Esophagus mucosa (tissue), 1 donor: ENCODE results near the gene ADAM33. TPM values are rescaled to one million over a fixed set of nuclear protein-coding genes. Genes with fewer than 3 reads are reported as not detected.
A peak's percentile ranks its signal among the peaks of the same experiment; 100 is the strongest.

Experiments used
- ATAC-seq: fragments of 200-7000 bp; cut with Tn5 transposase; one replicate; pipeline ENCODE4 v1.9.1; 2020
- total RNA-seq: library from RNA; stranded (reverse); gene quantifications from one replicate; pipeline ENCODE4 v1.2.4, GENCODE V29; 2023
- donor health status: DM: yes; HTN: yes; CAD: no.

The ADAM33 gene, protein sequence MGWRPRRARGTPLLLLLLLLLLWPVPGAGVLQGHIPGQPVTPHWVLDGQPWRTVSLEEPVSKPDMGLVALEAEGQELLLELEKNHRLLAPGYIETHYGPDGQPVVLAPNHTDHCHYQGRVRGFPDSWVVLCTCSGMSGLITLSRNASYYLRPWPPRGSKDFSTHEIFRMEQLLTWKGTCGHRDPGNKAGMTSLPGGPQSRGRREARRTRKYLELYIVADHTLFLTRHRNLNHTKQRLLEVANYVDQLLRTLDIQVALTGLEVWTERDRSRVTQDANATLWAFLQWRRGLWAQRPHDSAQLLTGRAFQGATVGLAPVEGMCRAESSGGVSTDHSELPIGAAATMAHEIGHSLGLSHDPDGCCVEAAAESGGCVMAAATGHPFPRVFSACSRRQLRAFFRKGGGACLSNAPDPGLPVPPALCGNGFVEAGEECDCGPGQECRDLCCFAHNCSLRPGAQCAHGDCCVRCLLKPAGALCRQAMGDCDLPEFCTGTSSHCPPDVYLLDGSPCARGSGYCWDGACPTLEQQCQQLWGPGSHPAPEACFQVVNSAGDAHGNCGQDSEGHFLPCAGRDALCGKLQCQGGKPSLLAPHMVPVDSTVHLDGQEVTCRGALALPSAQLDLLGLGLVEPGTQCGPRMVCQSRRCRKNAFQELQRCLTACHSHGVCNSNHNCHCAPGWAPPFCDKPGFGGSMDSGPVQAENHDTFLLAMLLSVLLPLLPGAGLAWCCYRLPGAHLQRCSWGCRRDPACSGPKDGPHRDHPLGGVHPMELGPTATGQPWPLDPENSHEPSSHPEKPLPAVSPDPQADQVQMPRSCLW
- total RNA-seq: 2.5 TPM

DNA sequence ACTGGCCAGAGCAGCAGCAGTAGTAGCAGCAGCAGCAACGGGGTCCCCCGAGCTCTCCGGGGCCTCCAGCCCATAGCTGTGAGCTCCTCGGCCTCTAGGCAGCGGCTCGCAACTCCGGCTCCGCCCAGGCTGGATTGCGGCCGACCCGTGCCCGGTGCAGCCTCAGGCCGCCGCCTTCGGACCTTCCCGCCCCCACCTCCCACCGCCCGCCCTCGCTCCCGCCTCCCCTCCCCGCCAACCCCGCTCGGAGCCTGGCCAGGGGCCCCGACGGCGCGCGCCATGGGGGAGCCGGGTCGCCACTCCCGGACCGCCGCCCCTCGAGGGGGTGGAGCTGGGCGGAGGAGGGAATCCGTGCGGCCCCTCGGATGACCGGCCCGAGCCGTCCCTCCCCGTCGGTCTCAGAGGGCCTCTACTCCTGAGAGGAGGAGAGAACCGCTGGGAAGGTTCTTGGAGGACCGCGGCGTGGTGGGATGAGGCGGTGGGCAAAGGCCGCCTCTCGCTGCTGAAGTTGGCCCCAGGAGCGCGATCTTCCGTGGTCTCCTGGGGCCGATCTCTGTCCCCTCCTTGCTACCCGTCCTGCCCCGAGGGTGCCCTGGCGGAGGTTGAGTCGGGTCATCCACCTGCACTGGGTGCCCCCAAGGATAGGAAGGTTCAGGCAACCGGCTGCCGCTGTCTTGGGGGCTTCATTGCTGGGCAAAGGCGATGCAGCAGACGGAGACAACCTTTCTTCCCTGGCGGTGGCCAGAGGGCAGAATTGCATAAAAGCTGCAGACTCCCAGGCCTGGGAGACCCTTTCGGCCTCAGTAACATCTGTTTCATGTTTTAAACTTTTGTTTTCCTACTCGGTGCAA is at the start of gene ADAM33:
ADAM33 (minus strand) TSS at position 80 of the 851 bp plus-strand sequence; CDS start at position 74, 6 bp downstream.
- peak; percentile 14 for ATAC-seq

DNA sequence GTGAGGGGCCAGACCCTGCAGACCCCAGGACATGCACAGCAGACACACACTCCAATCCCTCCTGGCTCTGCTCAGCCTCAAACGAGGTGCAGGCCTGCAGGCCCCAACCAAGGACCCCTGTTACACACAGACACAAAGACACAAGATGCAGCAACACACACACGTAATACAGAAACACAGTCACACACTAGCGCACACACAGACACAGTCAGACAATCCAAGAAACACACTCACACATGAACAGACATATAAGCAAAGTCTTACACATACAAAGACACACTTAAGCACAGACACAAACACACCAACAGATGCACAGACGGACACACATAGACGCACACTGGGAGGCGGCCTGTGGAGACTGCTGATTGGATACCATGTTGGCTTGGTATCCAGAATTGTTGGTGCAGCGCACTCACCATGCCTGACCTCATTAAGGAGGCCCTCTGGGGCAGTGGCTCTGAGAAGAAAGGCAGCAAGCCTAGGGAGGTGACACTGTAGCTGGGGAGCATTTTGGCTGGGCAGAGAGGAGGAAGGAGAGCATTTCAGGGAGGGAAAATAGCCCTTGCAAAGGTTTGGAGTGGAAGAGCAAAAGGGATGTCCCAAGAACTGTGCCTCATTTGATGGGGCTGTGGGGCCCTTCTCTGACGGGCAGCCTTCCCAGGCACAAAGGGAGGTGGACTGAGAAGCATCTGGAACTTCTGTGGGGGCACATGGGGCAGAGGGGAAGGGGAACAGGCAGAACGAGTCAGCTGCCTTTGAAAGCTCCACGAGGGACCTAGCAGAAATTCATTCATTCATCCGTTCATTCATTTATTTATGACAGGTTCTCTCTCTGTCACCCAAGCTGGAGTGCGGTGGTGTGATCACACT is 49.2 kb upstream of the ADAM33 start:
- ATAC-seq: no peak

DNA sequence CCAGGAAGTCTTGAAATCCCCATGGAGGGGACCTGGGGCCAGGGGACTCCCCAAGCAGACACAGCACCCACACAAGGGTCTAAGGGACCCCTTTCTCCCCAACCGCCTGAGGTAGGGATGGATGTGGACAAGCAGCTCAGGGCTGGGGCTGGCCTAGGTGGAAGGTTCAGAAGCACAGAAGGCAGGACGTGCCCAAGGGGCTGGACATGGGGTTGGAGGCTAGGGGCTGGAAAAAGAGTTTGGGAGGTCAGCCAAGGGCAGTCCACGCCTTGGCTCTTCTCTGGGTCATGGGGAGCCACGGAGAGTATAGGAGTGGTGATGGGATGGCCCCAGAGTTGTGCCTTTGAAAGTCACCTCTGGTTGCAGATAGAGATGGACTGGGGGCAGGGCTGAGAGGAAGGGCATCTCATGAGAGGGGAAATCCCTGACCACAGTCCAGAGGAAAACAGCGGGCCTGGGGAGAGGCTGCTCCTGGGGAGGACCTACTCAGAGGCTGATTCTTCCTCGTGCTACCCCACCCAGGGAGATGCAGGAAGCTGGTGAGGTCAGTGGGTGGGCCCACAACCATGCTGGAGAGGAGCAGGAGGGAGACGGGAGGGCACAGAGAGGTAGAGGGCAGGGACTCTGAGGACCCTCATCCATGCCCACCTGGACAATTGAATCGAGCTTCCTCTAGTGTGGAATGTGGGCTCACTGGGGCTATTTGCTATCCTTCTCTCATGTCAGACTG is 48.2 kb upstream of the ADAM33 start:
- no peak for ATAC-seq

DNA sequence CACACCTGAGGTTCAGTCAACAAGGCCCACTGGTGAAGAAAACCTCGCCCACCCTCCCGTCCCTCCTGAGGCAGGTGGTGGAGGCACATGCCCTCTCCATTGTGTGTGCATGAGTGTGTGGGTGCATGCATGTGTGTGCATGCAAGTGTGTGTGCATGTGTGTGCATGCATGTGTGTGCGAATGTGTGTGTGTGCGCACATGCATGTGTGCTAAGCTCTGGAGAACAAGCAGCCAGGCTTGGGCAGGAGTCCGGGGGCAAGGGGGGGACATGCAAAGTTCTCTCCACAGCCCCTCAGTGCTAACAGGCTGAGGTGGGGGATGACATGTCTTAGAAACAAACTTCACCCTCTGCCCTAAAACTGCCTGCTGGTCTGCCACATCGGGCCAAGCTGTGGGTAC is 47.6 kb upstream of the ADAM33 start:
- ATAC-seq: no peak

DNA sequence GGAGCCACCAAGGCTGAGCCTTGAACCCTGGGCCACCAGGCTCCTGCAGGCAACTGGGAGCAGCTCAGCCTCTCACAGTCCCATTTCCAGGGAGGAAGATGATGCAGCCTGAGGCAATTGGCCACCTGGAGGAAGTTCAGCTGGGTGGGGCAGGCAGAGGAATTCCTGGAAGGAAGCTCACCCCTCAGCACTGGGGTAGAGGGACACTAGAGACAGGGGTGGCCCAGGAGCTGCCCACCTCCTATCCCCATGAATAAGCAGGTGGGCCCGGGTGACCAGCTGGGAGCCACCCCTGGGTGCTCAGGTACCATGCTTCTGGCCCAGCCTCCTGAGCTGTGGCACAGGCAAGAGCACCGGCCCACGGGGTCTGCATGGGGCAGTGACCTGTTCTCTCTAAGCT is 47.1 kb upstream of the ADAM33 start:
- ATAC-seq: no peak

DNA sequence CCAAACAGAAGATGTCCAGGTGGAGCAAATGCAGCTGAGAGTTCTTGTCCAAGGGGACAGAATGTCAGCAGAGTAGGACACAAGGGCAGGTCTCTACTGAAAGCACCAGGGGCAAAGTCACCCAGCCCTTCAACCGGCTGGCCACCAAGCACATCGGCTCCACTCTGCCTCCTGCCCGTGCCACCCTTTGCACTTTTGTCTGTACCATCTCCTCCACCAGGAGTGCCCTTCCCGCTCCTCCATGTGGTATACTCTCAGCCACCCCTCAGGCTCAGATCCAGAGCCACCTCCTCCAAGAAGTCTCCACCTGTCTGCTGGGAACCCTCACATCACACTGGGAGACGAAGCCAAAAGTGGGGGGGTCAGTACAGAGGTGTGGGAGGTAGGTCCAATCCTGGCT is 46.5 kb upstream of the ADAM33 start:
- no peak for ATAC-seq

DNA sequence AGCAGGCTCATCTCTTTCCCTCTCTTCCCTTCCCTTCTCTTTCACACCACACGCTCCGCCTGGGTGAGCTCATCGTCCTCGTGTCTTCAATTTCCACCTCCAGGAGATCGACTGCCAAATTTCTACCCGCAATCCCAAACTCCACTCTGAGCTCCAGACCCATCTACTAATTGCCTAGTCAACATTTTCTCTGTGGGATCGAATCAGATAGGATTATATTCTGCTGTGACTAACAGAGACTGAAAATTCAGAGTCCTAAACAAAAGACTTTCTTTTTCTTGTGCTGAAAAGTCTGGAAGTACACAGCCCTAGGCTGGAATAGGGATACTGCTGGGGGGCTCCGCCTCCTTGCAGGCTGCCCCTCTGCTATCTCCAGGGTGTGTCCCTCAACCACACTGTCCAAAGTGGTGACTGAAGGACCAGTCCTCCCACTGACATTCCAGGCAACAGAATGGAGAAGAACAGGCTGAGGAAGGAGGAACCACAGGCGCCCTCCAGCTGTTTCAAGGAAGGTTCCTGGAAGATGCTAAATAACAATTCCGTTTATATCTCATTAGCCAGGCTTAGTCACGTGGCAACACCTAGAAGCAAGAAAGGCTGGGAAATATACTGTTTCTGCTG is 45.7 kb upstream of the ADAM33 start:
- ATAC-seq: peak; percentile 10

DNA sequence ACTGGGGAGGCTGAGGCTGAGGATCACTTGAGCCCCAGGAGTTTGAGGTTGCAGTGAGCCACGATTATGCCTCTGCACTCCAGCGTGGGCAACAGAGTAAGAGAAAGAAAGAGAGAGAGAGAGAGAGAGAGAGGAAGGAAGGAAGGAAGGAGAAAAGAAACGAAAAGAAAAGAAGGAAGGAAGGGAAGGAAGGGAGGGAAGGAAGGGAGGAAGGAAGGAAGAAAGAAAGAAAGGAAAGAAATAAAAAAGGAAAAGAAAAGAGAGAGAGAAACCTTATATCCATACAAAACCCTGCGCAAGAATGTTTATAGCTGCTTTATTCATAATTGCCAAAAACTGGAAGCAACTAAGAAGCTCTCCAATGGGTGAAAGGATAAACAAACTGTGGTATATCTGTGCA is 42.5 kb upstream of the ADAM33 start:
- ATAC-seq: no peak

DNA sequence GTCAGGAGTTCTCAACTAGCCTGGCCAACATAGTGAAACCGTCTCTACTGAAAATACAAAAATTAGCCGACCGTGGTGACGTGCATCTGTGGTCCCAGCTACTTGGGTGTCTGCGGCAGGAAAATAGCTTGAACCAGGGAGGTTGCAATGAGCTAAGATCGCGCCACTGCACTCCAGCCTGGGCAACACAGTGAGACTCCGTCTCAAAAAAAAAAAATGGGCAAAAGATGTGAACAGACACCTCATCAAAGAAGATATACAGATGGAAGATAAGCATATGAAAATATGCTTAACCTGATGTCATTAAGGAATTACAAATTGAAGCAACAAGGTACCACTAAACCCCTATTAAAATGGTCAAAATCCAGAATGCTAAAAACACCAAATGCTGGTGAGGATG is 41.5 kb upstream of the ADAM33 start:
- ATAC-seq: no peak

DNA sequence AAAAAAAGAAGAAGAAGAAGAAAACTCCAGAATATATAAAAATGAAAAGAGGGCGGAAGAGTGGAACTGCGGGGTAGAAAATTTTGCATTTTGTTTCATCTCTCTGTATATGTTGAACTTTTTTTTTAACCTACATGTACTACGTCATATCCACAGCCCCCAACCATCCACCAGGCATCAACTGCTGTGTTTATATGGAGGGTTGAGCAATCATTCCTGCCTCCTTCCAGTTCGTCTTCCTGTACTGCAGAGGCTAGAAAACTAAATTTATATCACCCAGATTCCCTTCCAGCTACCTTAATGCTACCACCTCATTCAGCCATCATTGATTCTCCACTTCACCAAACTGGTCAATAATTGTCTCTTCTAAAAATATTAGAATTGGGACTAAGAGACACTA is 40.1 kb upstream of the ADAM33 start:
- no peak for ATAC-seq

DNA sequence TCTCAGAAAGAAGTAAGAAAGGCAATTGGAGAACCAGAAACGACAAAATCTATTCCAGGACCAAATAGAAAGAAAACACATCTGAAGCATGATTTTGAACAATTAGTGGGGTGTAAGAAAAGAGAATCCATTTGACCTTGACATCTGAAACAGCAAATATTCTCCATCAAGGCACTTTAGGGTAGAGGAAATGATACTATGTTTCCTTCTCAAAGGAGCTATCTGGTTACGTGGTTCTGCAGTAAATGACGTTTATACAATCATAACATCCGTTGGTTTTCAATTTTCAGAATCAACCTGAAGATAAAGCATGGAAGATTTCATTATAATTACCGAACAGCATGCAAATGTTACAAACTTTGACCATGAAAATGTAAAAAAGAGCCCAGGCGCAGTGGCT is 38.8 kb upstream of the ADAM33 start:
- no peak for ATAC-seq

DNA sequence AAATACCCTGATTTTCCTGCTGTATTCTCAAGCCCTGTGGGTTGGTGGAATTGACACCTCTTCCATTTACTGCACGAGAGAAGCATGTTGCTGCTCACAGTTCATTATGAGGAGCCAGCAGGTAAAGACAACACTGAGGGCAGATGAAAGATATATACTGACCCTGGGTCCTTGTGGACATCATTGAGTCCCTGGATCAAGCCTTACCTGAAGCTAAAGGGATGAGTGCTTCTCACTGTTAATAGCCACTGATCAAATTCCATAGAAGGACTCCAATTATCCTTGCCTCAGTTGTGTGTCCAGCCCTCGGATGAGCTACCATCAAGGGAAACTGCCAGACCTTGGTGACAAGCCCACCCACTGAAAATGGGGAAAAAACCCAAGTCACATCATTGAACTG is 38.3 kb upstream of the ADAM33 start:
- ATAC-seq: no peak

DNA sequence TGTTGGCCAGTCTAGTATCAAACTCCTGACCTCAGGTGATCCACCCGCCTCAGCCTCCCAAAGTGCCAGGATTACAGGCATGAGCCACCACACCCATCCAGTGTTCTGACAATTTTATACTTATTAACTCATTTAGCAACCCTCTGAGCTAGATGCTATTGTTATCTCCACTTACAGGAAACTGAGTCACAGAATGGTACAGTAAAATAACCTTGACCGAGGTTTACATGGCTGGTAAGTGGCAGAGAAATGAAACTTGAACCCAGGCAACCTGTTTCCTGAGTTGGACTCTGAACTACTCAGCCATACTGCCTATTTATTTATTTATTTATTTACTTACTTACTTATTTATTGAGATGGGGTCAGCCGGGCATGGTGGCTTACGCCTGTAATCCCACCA is 37.2 kb upstream of the ADAM33 start:
- no peak for ATAC-seq

DNA sequence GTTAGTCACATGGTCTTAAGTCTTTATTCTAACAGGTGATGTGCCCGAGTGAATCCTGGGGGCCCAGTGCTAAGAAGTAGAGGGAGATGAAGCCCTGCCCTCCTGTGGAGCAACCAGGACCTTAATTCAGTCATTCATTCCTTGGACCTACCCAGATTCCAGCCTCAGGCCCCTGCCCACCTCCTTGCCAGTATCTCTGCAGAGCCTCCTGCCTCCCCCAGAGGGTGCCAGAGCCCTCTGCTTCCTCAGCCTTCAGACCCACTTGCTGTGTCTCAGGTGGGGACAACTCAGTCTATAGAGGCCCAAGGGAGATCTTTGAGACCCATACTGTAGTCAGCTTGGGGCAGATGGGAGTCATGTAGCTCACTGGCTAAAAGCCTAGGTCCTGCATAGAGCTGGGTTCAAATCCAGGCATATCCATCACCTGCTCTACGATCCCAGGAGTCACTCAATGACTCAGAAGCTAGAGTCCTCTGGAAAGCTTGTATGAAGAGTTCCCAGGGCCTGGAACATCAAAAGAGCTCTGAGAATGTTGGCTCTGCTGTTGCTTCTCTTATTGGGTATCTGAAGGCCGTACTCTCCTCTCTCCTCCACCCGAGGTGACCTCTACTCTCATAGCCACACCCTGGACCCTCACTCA is 34.5 kb upstream of the ADAM33 start:
- ATAC-seq: peak; percentile 49

DNA sequence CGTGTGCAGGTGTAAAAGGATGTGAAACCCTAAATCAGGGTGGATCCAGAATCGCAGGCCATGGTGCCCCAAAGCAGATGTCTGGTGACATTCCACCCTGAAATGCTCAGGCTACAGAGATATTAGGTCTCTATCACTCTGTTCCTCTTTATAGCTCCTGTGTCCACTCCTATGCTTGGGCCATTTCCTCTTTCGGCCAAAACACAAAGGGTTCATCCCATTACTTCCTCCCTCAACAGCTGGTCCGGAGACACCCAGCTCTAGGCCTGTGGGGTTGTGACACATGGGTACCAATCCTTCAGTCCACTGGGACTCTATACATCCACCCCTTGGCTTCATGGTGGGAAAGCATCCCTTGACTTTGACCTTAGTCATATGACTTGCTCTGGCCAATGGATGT is 32.3 kb upstream of the ADAM33 start:
- no peak for ATAC-seq

DNA sequence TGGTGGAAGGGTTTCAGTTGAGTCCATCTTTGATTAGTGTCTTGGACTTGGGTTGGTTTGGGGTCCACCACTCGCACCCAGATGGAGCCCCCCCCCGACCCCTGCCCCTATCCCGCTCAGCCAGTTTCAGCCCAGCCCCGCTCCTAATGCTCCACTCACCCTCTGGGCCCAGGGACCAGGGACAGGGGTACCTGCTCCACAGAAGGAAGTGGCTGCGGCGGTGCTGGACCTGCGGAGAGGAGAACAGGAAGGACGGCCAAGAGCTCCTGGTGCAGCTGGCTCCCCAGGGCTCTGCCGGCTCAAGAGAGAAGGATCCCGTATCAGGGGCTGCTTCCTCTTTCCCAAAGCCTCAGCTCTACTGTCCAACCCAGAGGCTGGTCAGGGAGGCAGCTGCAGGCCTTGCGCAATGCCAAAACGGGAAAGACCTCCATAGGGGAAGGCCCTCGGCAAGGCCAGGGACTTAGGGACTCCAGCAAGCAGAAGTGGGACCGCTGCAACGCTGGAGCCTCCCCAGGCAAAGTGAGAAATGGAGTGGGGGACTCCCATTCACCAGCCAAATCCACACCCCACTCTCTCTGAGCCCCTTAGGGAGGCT is 30.6 kb upstream of the ADAM33 start, which contains the start of gene SIGLEC1:
SIGLEC1 (minus strand) TSS at position 322 of the 595 bp plus-strand sequence. CDS start 5,472 bp downstream, outside the sequence.
- ATAC-seq: no peak

DNA sequence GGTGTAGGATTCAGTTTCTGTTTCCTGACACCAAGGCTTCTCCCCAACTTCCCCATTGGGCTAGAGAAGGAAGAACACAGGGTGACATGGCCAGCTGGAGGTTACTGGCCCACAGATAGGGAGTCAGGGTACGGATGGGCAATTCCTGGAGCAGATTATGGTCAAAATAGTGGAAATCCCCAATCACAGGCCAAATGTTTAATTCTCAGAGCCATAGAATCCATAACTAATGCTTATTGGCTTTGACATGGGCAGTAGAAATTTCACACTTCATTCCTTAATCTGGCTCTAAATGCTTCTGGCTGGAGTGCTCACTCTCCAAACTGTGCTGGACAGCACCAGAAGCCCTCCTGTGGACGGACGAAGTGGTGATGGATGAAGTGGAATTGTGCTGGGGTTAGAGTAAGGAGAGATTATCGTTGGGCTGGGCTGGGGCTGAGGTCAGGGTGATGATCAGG is 29.7 kb upstream of the ADAM33 start:
- ATAC-seq: no peak

DNA sequence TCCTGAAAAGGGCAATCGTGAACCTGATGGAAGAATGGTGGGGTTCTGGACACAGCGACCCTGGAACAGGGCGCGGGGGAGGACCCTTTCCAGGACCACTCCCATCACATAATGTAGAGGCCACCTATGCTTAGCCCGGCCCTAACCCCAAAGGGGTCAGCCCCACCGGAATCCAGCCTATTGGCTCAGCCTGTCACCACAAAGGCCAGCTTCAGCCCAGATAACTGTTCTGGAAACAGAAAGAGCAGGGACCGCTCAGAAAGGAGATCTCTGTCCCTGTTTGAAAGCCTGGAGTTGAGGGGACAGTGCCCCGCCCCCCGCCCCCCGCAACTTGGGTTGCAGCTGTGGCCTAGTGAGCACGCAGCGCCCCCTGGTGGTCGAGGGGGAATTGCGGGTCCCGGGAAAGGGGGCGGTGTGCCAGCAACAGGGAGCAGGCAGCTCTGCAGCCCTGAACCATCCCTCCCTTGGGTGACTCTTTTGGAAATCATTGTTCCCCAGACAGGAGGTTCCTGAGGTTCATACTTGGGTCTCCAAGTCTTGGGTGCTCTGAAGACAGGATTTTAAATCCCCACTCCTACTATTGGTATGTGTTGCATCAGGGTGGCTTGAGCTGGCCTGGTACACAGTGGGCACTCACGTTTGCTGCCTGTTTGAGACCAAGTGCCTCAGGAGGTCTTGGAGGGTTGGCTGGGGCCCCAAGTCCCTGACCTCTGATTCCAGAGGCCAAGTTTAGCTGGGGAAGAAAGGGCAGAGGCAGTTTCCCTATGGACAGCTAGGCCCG is 29.1 kb upstream of the ADAM33 start:
- peak; percentile 48 for ATAC-seq

DNA sequence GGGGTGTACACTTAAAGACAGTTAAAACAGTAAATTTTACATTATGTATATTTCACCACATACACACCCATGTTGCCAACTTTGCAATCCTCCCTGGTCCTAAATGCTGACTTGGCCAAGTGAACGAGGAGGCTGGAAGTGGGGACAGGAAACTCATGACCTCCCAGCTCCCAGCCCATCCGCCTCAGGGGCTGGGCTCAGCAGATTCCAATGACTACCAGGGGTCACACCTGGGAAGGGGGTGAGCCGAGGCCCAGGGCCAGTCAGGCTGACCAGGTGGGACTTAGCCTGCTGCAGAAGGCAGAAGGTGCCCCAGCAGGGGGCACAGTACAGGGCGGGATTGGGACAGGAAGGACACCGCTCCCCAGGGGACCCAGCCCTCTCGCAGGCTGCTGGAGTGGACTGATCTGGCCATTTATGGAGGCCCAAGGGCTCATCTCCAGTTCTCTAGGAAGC is 28.2 kb upstream of the ADAM33 start:
- ATAC-seq: no peak
